ENCODE data around the gene FAM151A. TPM values are rescaled to one million over a fixed set of nuclear protein-coding genes. Genes with fewer than 3 reads are reported as not detected.

FAM151A gene
- total RNA-seq, 1 donor from 2014 or later: not detected

- no peaks in the 10 kb centered on the region for H3K9me3 Mint-ChIP-seq (ENCODE audit: unreplicated experiment)
- no peak for DNase-seq (ENCODE audit: low spot score)
- peak overlapping the region; percentile 98 for H3K27ac Mint-ChIP-seq (ENCODE audit: unreplicated experiment)
- H3K27me3 Mint-ChIP-seq (ENCODE audit: unreplicated experiment): peaks cover 6% of the 10 kb centered on the region
- no peak overlapping the region for H3K4me3 Mint-ChIP-seq (ENCODE audit: unreplicated experiment)
- peaks cover 77% of the 10 kb centered on the region for H3K4me1 Mint-ChIP-seq (ENCODE audit: unreplicated experiment)
- no peak for TF ChIP-seq CTCF (IDR thresholded peaks at IDR 0.05; ENCODE audit: unreplicated experiment)
- peaks cover 13% of the 10 kb centered on the region for H3K36me3 Mint-ChIP-seq (ENCODE audit: low read depth, unreplicated experiment)
Measured at GRCh38 chr1:54571326-54571725, 52.0 kb downstream of the FAM151A start.

DNA sequence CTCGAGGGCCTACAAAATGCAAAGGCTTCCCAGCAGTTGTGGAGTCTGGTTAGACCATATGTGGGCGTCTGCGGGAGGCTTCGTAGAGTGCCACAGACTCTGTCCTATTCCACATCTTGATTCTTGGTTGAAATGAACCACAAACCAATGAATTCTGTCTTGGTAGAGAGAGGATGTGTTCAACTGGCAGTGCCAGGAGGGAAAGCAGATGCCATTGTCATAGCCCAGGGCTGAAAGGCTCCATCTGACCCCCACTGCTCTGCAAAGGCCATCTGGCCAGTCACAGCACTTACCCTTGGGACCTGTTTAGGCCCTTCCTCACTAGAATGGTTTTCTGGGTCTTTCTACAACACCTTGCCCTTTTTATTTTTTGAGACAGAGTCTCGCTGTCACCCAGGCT, 53.2 kb downstream of the FAM151A start:
- peaks cover 75% of the 10 kb centered on the region for H3K4me1 Mint-ChIP-seq (ENCODE audit: unreplicated experiment)
- DNase-seq (ENCODE audit: low spot score): no peak
- H3K27ac Mint-ChIP-seq (ENCODE audit: unreplicated experiment): peak overlapping the region; percentile 78
- no peak for TF ChIP-seq CTCF (IDR thresholded peaks at IDR 0.05; ENCODE audit: unreplicated experiment)
- H3K4me3 Mint-ChIP-seq (ENCODE audit: unreplicated experiment): no peak overlapping the region
- peaks cover 6% of the 10 kb centered on the region for H3K27me3 Mint-ChIP-seq (ENCODE audit: unreplicated experiment)
- no peaks in the 10 kb centered on the region for H3K9me3 Mint-ChIP-seq (ENCODE audit: unreplicated experiment)
- peaks cover 13% of the 10 kb centered on the region for H3K36me3 Mint-ChIP-seq (ENCODE audit: low read depth, unreplicated experiment)

GRCh38 chr1:54569339-54569738, 54.0 kb downstream of the FAM151A start:
- Mint-ChIP-seq H3K27ac (ENCODE audit: unreplicated experiment) (peak overlapping the region; percentile 65), H3K9me3 (ENCODE audit: unreplicated experiment) (no peaks in the 10 kb centered on the region), H3K27me3 (ENCODE audit: unreplicated experiment) (peaks cover 8% of the 10 kb centered on the region), H3K4me3 (ENCODE audit: unreplicated experiment) (no peak overlapping the region), H3K4me1 (ENCODE audit: unreplicated experiment) (peaks cover 75% of the 10 kb centered on the region), H3K36me3 (ENCODE audit: low read depth, unreplicated experiment) (peaks cover 13% of the 10 kb centered on the region)
- TF ChIP-seq CTCF (IDR thresholded peaks at IDR 0.05; ENCODE audit: unreplicated experiment): no peak
- no peak for DNase-seq (ENCODE audit: low spot score)

GRCh38 chr1:54567961-54568360, 55.4 kb downstream of the FAM151A start:
- TF ChIP-seq CTCF (IDR thresholded peaks at IDR 0.05; ENCODE audit: unreplicated experiment): no peak
- peaks cover 6% of the 10 kb centered on the region for H3K27me3 Mint-ChIP-seq (ENCODE audit: unreplicated experiment)
- peaks cover 13% of the 10 kb centered on the region for H3K36me3 Mint-ChIP-seq (ENCODE audit: low read depth, unreplicated experiment)
- H3K9me3 Mint-ChIP-seq (ENCODE audit: unreplicated experiment): no peaks in the 10 kb centered on the region
- DNase-seq (ENCODE audit: low spot score): no peak
- peak overlapping the region; percentile 5 for H3K4me3 Mint-ChIP-seq (ENCODE audit: unreplicated experiment)
- H3K27ac Mint-ChIP-seq (ENCODE audit: unreplicated experiment): peak overlapping the region; percentile 2
- peaks cover 72% of the 10 kb centered on the region for H3K4me1 Mint-ChIP-seq (ENCODE audit: unreplicated experiment)

DNA sequence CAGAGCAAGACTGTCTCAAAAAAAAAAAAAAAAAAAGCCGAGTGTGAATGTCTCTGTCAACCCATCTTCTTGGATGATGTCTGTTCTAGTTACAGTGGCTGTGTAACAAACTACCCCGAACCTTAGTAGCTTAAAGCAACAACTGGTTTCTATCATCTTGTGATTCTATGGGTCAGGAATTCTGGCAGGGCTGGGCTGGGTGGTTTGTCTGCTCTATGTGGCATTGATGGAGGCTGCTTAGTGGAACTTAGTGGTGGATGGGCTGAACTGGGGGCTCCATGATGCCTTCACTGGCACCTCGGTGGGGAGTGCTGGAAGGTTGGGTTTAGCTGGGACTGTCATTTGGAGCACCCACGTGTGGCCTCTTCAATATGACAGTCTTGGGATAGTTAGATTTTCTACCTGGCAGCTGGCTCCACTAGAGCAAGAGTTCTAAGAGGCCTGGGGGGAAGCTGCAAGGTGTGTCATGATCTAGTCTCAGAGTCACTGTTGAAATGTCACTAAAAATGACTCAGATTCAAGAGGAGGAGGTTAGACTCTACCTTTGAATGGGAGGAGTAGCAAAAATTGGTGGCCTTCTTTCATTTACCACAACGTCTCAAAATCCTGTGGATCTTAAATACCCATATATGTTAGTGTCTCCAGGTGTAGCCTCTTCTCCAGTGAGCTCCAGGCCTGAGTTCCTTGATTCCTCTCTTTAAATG, 56.7 kb downstream of the FAM151A start:
- Mint-ChIP-seq H3K9me3 (ENCODE audit: unreplicated experiment) (no peaks in the 10 kb centered on the region), H3K4me3 (ENCODE audit: unreplicated experiment) (peak overlapping the region; percentile 32), H3K27ac (ENCODE audit: unreplicated experiment) (peak overlapping the region; percentile 22), H3K27me3 (ENCODE audit: unreplicated experiment) (peaks cover 5% of the 10 kb centered on the region), H3K36me3 (ENCODE audit: low read depth, unreplicated experiment) (peaks cover 13% of the 10 kb centered on the region), H3K4me1 (ENCODE audit: unreplicated experiment) (peaks cover 59% of the 10 kb centered on the region)
- no peak for DNase-seq (ENCODE audit: low spot score)
- no peak for TF ChIP-seq CTCF (IDR thresholded peaks at IDR 0.05; ENCODE audit: unreplicated experiment)
